ENCODE data around the gene FLNC.
A peak's percentile ranks its signal among the peaks of the same experiment; 100 is the strongest.

FLNC gene

DNA sequence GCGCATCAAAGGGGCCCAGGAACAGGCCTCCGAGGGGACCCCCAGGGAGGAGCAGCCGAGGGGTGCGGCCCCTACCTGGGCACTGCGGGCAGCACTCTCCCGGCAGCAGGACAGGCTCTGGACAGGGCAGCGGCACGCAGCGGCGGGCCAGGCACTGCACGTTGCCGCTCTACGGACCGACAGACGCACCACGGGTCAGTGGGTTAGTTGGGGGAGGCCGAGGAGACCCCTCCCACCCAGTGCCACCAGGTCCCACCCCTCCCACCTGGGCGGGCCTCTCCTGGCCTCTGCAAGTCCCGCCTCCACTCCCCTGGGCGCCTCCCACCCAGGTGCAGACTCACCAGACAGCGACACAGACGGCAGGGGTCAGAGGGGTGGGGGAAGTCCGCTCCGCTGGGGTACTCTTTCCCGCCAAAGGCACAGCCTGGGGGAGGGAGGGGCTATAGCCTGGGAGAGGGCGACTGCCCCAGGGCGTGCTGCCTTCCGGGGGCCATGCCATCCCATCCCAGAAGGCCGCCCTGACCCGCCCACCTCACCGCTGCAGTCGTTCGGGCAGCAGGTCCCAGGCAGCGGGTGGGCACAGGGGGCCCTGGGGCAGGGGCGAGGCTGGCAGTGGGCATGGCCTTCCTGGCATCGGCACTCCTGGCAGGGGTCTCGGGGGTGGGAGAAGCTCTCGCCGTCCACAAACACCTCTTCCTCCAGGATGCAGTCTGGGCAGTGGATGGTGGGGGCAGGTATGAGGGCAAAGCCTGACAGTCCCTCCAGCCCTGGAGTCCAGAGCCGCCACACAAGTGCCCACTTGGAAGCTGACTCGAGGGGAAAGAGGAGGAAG, 61.1 kb downstream of the FLNC start:
- no peak for DNase-seq (ENCODE audit: low spot score)

DNA sequence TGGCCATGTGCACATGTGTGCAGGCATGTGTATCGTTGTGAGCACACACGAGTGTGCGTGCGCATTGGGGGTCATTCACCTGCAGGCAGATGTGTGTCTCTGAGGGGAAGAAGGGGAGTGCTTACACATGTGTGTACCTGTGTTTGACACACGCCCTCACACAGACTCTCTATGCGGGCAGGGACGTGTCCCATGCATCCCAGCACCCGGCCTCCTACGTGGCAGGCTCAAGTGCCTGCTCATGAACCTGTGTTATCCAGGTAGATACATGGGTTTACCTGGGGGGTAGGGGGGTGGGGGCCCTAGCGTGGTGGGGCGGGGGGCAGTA, 61.7 kb downstream of the FLNC start:
- no peak for DNase-seq (ENCODE audit: low spot score)

DNA sequence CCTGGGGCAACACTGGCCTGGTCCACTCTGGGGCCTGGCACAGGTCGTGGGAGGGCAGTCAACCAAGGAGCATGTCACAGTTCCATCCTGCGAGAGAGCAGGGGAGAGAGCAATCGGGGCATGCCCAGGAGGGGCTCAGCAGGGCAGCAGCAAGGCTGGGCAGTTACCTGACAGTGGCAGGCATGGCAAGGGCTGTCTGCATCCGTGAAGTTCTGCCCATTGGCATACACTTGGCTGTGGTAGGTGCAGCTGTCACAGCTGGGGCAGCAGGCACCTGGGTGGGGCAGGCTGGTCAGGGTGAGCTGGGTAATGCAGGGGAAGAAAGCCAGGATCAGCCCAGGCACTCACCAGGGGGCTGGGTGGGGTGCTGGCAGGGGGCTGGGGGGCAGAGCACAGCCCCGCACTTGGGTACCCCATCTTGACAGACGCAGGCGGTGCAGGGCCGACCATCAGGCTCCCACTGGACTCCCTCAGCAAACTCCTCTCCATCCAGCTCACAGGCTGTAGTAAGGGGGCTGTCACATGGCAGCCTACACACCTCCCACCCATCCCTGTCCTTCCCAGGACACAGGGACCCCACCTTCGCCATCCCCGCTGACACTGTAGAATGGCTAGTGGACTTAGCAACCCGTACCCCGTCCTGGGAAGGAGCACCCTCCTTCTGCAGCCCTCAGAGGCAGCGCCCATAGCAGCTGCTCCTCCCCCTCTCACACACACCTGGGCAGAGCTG, 62.5 kb downstream of the FLNC start:
- DNase-seq (ENCODE audit: low spot score), result no peak

- DNase-seq (ENCODE audit: low spot score), result no peak
Observed at GRCh38 chr7:128893251-128894100, 63.3 kb downstream of the FLNC start.

DNA sequence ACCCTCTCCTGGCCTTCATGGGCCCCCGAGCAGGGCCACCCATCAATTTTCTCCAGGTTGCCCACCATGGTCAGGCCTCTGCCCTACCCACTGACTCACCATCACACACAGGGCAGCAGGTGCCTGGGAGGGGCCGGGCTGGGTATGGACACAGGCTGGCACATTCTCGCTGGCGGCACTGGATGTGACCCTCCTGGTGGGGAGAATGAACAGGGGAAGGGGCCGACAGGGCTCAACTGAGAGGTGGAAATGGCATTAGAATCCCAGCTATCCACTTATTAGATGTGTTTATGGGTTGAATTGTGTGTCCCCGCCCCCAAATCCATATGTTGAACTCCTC, 63.9 kb downstream of the FLNC start:
- no peak for DNase-seq (ENCODE audit: low spot score)

DNA sequence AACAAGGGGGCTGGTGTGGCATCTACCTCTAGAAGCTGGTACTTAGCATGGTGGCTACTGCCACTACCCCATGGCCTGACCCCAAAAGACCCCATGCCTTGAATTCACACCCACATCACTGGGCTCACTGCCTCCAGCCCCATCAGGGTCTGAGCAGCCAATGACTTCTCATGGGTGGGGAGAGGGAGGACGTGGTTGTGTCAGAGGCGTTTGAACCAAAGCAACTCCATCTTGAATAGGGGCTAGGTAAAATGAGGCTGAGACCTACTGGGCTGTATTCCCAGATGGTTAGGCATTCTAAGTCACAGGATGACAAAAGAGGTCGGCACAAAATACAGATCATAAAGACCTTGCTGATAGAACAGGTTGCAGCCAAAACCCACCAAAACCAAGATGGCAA, 65.1 kb downstream of the FLNC start:
- DNase-seq (ENCODE audit: low spot score), result no peak

GRCh38 chr7:128899392-128899791, 69.2 kb downstream of the FLNC start:
- DNase-seq (ENCODE audit: low spot score), result no peak

GRCh38 chr7:128900237-128900636, 70.0 kb downstream of the FLNC start:
- DNase-seq (ENCODE audit: low spot score), result no peak

- no peak for DNase-seq (ENCODE audit: low spot score)
Observed at GRCh38 chr7:128902761-128903585, 72.8 kb downstream of the FLNC start.

GRCh38 chr7:128903621-128904361, 73.6 kb downstream of the FLNC start:
- no peak for DNase-seq (ENCODE audit: low spot score)

DNA sequence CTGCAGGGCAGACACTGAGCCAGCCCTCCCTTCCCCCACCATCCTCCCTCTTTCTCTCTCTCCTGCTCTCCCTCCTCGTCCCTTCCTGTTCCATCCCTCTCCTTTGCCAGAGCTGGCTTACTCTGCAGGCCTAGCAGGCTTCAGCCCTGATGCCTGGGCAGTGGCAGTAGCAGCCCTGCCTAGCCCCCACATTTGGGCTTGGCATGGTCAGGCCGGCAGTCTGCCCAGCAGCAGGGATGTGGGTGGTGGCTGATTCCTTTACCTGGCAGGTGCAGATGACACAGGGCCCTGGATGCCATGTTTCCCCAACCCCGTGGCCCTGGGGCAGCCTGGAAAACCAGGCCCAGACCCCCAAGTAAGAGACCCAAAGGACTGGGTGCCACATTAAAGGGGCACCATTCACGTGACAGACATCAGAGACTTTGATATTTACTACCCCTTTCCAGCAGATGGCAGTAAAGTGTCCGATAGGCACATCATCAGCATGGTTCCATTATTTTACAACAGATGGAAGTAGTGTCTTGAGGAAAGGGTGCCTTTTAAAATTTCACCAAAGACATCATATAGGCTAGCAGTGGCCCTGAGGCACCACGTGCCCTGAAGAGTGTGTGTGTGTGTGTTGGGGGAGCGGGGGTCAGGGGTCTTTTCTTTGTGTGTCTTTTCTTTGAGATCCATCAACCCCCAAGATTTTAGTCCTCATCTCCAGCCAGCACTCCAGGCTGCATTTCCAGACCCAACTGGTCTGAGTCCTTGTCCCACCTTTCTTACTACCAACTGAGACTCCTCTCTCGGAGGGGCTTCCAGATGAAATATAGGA, 74.4 kb downstream of the FLNC start:
- peak; percentile 34 for DNase-seq (ENCODE audit: low spot score)

- DNase-seq (ENCODE audit: low spot score), result no peak
Observed at GRCh38 chr7:128906001-128906765, 76.0 kb downstream of the FLNC start.

GRCh38 chr7:128906766-128907559, 76.8 kb downstream of the FLNC start:
- no peak for DNase-seq (ENCODE audit: low spot score)
